ENCODE measurements around the gene YPEL3.

- no peak for TF ChIP-seq POLR2AphosphoS5 (IDR thresholded peaks at IDR 0.05; ENCODE audit: low read depth, low read length)
- TF ChIP-seq POLR2A (IDR thresholded peaks at IDR 0.05; ENCODE audit: low read depth, low read length): no peak
- no peak for TF ChIP-seq SPI1 (IDR thresholded peaks at IDR 0.05; ENCODE audit: low read depth, low read length)
- no peak for TF ChIP-seq PAX5 (IDR thresholded peaks at IDR 0.05; ENCODE audit: insufficient read depth, low read length, severe bottlenecking)
- no peak for TF ChIP-seq POU2F2 (IDR thresholded peaks at IDR 0.05; ENCODE audit: low read depth, low read length)
These were observed 32.6 kb downstream of the YPEL3 start for GRCh38 chr16:30063278-30063892.

Data from GM12891 (cell line).